ENCODE results near the gene UNC13B. TPM values are rescaled to one million over a fixed set of nuclear protein-coding genes. Genes with fewer than 3 reads are reported as not detected.
"Not testable (repeated sequence)": the region's sequence is repeated elsewhere in the genome, so short reads cannot be mapped to it uniquely, and the experiment has no call there.

UNC13B gene
- total and polyA plus RNA-seq, 3 experiments from 2014 or later = 0.54 to 3.5 (median 3.2) TPM

DNA sequence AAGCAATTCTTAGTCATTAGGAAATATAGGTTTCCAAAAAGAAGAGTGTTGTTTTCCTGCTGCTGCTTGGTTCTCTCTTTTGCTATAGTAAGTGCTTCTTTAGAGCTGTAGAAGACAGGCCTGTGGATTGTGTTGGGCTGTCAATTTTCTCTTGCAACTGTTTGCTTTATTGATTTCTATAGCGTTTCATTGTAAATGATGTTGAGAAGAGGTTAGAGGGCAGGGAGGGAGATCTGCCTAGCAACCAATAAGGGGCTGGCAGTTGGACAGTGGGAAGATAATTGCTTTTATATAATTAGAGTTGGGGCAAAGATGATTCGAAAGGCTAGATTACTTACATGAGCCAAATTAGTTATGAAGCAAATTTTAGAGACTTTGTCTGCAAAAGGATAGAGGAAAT, 11.1 kb downstream of the UNC13B start:
- no peak for DNase-seq
- Mint-ChIP-seq H3K27me3 (peaks cover 10 to 40% of the 10 kb centered on the region in 2 donors), H3K4me3 (no peak overlapping the region), H3K9me3 (no peaks in the 10 kb centered on the region), H3K4me1 (no peaks in the 10 kb centered on the region), H3K36me3 (peaks cover 0 to 8% (median 2%) of the 10 kb centered on the region in 3 donors), H3K27ac (no peak overlapping the region)
- Histone ChIP-seq H3K36me3 (ENCODE audit: insufficient read depth, low read length) (no peaks in the 10 kb centered on the region), H3K9me3 (ENCODE audit: low read length) (no peaks in the 10 kb centered on the region), H3K27ac (ENCODE audit: low read depth, low read length) (no peak overlapping the region), H3K27me3 (ENCODE audit: insufficient read depth, low read length, poor library complexity, severe bottlenecking) (no peaks in the 10 kb centered on the region), H3K4me1 (ENCODE audit: insufficient read depth, low read length) (no peaks in the 10 kb centered on the region), H3K4me3 (ENCODE audit: low read length) (no peak overlapping the region)
- POLR2A ChIA-PET = no interaction called here
- CTCF ChIA-PET = no interaction called here

DNA sequence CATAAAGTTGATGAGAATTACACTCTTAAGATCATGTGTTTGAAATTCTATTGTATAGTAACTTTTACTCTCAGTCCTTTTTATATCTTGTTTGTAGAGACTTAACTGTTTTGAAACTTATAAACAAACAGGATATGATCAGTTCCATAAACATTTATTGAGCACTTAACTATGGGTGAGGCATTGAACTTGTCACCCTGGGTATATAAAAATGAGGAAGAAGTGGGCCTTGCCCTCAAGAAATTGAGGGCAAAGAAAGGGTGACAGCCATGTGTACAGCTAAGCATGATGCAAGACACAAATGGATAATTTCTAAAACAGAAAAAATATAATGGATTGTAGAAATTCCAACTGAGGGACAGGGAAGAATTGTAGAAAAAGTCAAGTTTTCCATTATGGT, 15.7 kb downstream of the UNC13B start:
- Mint-ChIP-seq H3K4me1 (no peaks in the 10 kb centered on the region), H3K27me3 (peaks cover 9 to 26% of the 10 kb centered on the region in 2 donors), H3K36me3 (peaks cover 0 to 8% (median 2%) of the 10 kb centered on the region in 3 donors), H3K9me3 (peaks cover 0 to 2% (median 0%) of the 10 kb centered on the region in 5 donors), H3K27ac (no peak overlapping the region), H3K4me3 (no peak overlapping the region)
- DNase-seq = no peak
- H3K27me3 ChIP-seq (ENCODE audit: insufficient read depth, low read length, poor library complexity, severe bottlenecking) = no peaks in the 10 kb centered on the region
- H3K4me1 ChIP-seq (ENCODE audit: insufficient read depth, low read length) = no peaks in the 10 kb centered on the region
- CTCF ChIA-PET = no interaction called here
- no peaks in the 10 kb centered on the region for H3K9me3 ChIP-seq (ENCODE audit: low read length)
- no peak overlapping the region for H3K4me3 ChIP-seq (ENCODE audit: low read length)
- H3K36me3 ChIP-seq (ENCODE audit: insufficient read depth, low read length) = no peaks in the 10 kb centered on the region
- POLR2A ChIA-PET = no interaction called here
- no peak overlapping the region for H3K27ac ChIP-seq (ENCODE audit: low read depth, low read length)

GRCh38 chr9:35179347-35180280, 17.8 kb downstream of the UNC13B start:
- DNase-seq = no peak
- no peak overlapping the region for H3K4me3 Mint-ChIP-seq
- peaks cover 0 to 8% (median 2%) of the 10 kb centered on the region in 3 donors for H3K36me3 Mint-ChIP-seq
- peaks cover 0 to 3% (median 0%) of the 10 kb centered on the region in 5 donors for H3K9me3 Mint-ChIP-seq
- H3K27ac ChIP-seq (ENCODE audit: low read depth, low read length) = no peak overlapping the region
- H3K4me1 Mint-ChIP-seq = no peaks in the 10 kb centered on the region
- no peak overlapping the region for H3K4me3 ChIP-seq (ENCODE audit: low read length)
- H3K4me1 ChIP-seq (ENCODE audit: insufficient read depth, low read length) = no peaks in the 10 kb centered on the region
- no peaks in the 10 kb centered on the region for H3K27me3 ChIP-seq (ENCODE audit: insufficient read depth, low read length, poor library complexity, severe bottlenecking)
- H3K9me3 ChIP-seq (ENCODE audit: low read length) = no peaks in the 10 kb centered on the region
- CTCF ChIA-PET = no interaction called here
- no peaks in the 10 kb centered on the region for H3K36me3 ChIP-seq (ENCODE audit: insufficient read depth, low read length)
- H3K27ac Mint-ChIP-seq = no peak overlapping the region
- POLR2A ChIA-PET = no interaction called here
- peaks cover 9 to 16% of the 10 kb centered on the region in 2 donors for H3K27me3 Mint-ChIP-seq

GRCh38 chr9:35180801-35181200, 19.0 kb downstream of the UNC13B start:
- H3K4me1 ChIP-seq (ENCODE audit: insufficient read depth, low read length) = no peaks in the 10 kb centered on the region
- no peaks in the 10 kb centered on the region for H3K36me3 ChIP-seq (ENCODE audit: insufficient read depth, low read length)
- no peaks in the 10 kb centered on the region for H3K4me1 Mint-ChIP-seq
- no peaks in the 10 kb centered on the region for H3K27me3 ChIP-seq (ENCODE audit: insufficient read depth, low read length, poor library complexity, severe bottlenecking)
- peaks cover 3 to 12% of the 10 kb centered on the region in 2 donors for H3K27me3 Mint-ChIP-seq
- CTCF ChIA-PET = no interaction called here
- no peak for DNase-seq
- no peak overlapping the region for H3K27ac Mint-ChIP-seq
- H3K27ac ChIP-seq (ENCODE audit: low read depth, low read length) = no peak overlapping the region
- H3K9me3 Mint-ChIP-seq = peaks cover 0 to 7% (median 0%) of the 10 kb centered on the region in 5 donors
- no peaks in the 10 kb centered on the region for H3K36me3 Mint-ChIP-seq
- POLR2A ChIA-PET = no interaction called here
- H3K4me3 ChIP-seq (ENCODE audit: low read length) = no peak overlapping the region
- no peak overlapping the region for H3K4me3 Mint-ChIP-seq
- H3K9me3 ChIP-seq (ENCODE audit: low read length) = no peaks in the 10 kb centered on the region

- CTCF ChIA-PET; H3K4me1 Mint-ChIP-seq; H3K27ac Mint-ChIP-seq; H3K27me3 Mint-ChIP-seq; H3K27ac ChIP-seq (ENCODE audit: low read depth, low read length); H3K36me3 ChIP-seq (ENCODE audit: insufficient read depth, low read length); DNase-seq; H3K36me3 Mint-ChIP-seq; H3K27me3 ChIP-seq (ENCODE audit: insufficient read depth, low read length, poor library complexity, severe bottlenecking); H3K4me3 ChIP-seq (ENCODE audit: low read length); H3K9me3 ChIP-seq (ENCODE audit: low read length); H3K4me3 Mint-ChIP-seq; H3K9me3 Mint-ChIP-seq; POLR2A ChIA-PET; H3K4me1 ChIP-seq (ENCODE audit: insufficient read depth, low read length): not testable (repeated sequence)
Measured at GRCh38 chr9:35182401-35182800, 20.6 kb downstream of the UNC13B start.

- H3K36me3 ChIP-seq (ENCODE audit: insufficient read depth, low read length); POLR2A ChIA-PET; H3K27ac Mint-ChIP-seq; CTCF ChIA-PET; H3K36me3 Mint-ChIP-seq; H3K4me1 ChIP-seq (ENCODE audit: insufficient read depth, low read length); DNase-seq; H3K9me3 Mint-ChIP-seq; H3K9me3 ChIP-seq (ENCODE audit: low read length); H3K27me3 Mint-ChIP-seq; H3K27ac ChIP-seq (ENCODE audit: low read depth, low read length); H3K4me3 ChIP-seq (ENCODE audit: low read length); H3K4me3 Mint-ChIP-seq; H3K27me3 ChIP-seq (ENCODE audit: insufficient read depth, low read length, poor library complexity, severe bottlenecking); H3K4me1 Mint-ChIP-seq: not testable (repeated sequence)
Measured at GRCh38 chr9:35182996-35183754, 21.4 kb downstream of the UNC13B start.

DNA sequence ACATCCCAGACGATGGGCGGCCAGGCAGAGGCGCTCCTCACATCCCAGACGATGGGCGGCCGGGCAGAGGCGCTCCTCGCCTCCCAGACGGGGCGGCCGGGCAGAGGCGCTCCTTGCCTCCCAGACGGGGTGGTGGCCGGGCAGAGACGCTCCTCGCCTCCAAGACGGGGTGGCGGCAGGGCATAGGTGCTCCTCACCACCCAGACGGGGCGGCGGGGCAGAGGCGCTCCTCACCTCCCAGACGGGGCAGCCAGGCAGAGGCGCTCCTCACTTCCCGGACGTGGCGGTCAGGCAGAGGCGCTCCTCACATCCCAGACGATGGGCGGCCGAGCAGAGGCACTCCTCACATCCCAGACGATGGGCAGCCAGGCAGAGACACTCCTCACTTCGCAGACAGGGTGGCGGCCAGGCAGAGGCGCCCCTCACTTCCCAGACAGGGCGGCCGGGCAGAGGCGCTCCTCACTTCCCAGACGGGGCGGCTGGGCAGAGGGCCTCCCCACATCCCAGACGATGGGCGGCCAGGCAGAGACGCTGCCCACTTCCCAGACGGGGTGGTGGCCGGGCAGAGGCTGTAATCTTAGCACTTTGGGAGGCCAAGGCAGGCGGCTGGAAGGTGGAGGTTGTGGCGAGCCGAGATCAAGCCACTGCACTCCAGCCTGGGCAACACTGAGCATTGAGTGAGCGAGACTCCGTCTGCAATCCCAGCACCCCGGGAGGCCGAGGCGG, 22.1 kb downstream of the UNC13B start:
- H3K9me3 Mint-ChIP-seq, CTCF ChIA-PET, POLR2A ChIA-PET: not testable (repeated sequence)

DNA sequence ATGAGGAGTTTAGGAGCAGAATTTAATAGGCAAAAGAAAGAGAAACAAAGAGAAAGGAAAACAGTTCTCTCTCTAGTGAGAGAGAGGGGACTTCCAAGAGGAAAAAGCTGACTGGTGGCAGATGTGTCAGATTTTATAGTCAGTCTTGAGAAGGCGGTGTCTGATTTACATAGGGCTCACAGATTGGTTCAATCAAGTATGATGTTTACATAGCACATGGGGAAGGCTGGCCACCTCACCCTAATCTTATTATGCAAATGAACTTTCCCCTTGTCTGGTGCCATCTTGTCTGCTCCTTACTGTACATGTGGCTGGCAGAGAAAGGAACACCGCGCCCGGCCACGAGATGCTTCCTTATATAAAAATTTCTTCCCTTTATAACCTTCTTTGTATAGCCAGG, 24.7 kb downstream of the UNC13B start:
- POLR2A ChIA-PET = no interaction called here
- Histone ChIP-seq H3K27ac (ENCODE audit: low read depth, low read length) (no peak overlapping the region), H3K36me3 (ENCODE audit: insufficient read depth, low read length) (no peaks in the 10 kb centered on the region), H3K27me3 (ENCODE audit: insufficient read depth, low read length, poor library complexity, severe bottlenecking) (no peaks in the 10 kb centered on the region), H3K9me3 (ENCODE audit: low read length) (no peaks in the 10 kb centered on the region), H3K4me1 (ENCODE audit: insufficient read depth, low read length) (no peaks in the 10 kb centered on the region), H3K4me3 (ENCODE audit: low read length) (no peak overlapping the region)
- Mint-ChIP-seq H3K27ac (no peak overlapping the region), H3K4me1 (no peaks in the 10 kb centered on the region), H3K4me3 (no peak overlapping the region), H3K9me3 (peaks cover 1 to 12% (median 2%) of the 10 kb centered on the region in 5 donors), H3K27me3 (peaks cover under 1 to 8% of the 10 kb centered on the region in 2 donors), H3K36me3 (no peaks in the 10 kb centered on the region)
- DNase-seq = no peak
- CTCF ChIA-PET = no interaction called here

More for the DNA sequence above, 22.1 kb downstream of the UNC13B start:
- H3K4me1 ChIP-seq (ENCODE audit: insufficient read depth, low read length); H3K4me3 ChIP-seq (ENCODE audit: low read length); DNase-seq; H3K4me1 Mint-ChIP-seq; H3K27me3 Mint-ChIP-seq; H3K36me3 ChIP-seq (ENCODE audit: insufficient read depth, low read length); H3K27ac ChIP-seq (ENCODE audit: low read depth, low read length); H3K36me3 Mint-ChIP-seq; H3K4me3 Mint-ChIP-seq; H3K9me3 ChIP-seq (ENCODE audit: low read length); H3K27ac Mint-ChIP-seq; H3K27me3 ChIP-seq (ENCODE audit: insufficient read depth, low read length, poor library complexity, severe bottlenecking): not testable (repeated sequence)

Data from CD8-positive, alpha-beta memory T cell (primary cell).